IMR-90 (cell line): ENCODE data around the gene WFDC10B. TPM values are rescaled to one million over a fixed set of nuclear protein-coding genes. Genes with fewer than 3 reads are reported as not detected.

Source experiments
- ATAC-seq: fragments of 200-7000 bp; cut with Tn5 transposase; 2 replicates; pipeline ENCODE4 v1.9.1; 2020; ENCODE audit warnings: low read depth, mild to moderate bottlenecking, moderate library complexity
- BruUV-seq: library from RNA; stranded (reverse); fragments of 400-500 nt; replicated peaks from 2 replicates; lab custom pipeline; 2021; lab: Mats Ljungman, UMichigan
- CTCF ChIA-PET: fragments of 300-600 bp; formaldehyde crosslinking; extraction: SDS; loops from one replicate; lab custom pipeline; 2021; ENCODE audit warnings: antibody characterized with exemption; lab: Yijun Ruan, JAX
- POLR2A ChIA-PET: fragments of 300-600 bp; sonication (Branson Sonifier 250); formaldehyde crosslinking; loops from one replicate; lab custom pipeline; 2022; ENCODE audit warnings: antibody characterized with exemption; ENCODE audit not compliant: unreplicated experiment; lab: Charles Lee
- DNase-seq: peaks from one replicate; pipeline ENCODE4 v3.0.0; 2013
- H2AFZ ChIP-seq: replicated peaks from 2 replicates; pipeline ENCODE3; 2013; ENCODE audit warnings: low read length, mild to moderate bottlenecking; ENCODE audit not compliant: poor library complexity
- H2AK5ac ChIP-seq: 2 replicates; pipeline ENCODE4 v1.6.1; 2013; ENCODE audit warnings: low read depth, low read length, inconsistent platforms
- H2AK9ac ChIP-seq: replicated peaks from 2 replicates; pipeline ENCODE3; 2013; ENCODE audit warnings: mild to moderate bottlenecking, low read depth, low read length, moderate library complexity; ENCODE audit not compliant: poor library complexity
- H2BK120ac ChIP-seq: 2 replicates; pipeline ENCODE4 v1.6.1; 2013; ENCODE audit warnings: low read depth, low read length, inconsistent platforms
- H2BK15ac ChIP-seq: 3 replicates; pipeline ENCODE4 v1.6.1; 2013; ENCODE audit warnings: low read depth, low read length, inconsistent platforms
- H2BK20ac ChIP-seq: 2 replicates; pipeline ENCODE4 v1.6.1; 2013; ENCODE audit warnings: low read depth, mild to moderate bottlenecking, inconsistent platforms, low read length, moderate library complexity
- H2BK5ac ChIP-seq: 2 replicates; pipeline ENCODE4 v1.6.1; 2013; ENCODE audit warnings: mild to moderate bottlenecking, low read depth, low read length, inconsistent platforms; ENCODE audit not compliant: poor library complexity, severe bottlenecking
- H3K14ac ChIP-seq: replicated peaks from 2 replicates; pipeline ENCODE4 v1.6.1; 2013; ENCODE audit warnings: low read depth, low read length, inconsistent platforms
- H3K18ac ChIP-seq: 2 replicates; pipeline ENCODE4 v1.6.1; 2013; ENCODE audit warnings: low read depth, low read length, control low read depth
- H3K23ac ChIP-seq: 2 replicates; pipeline ENCODE4 v1.6.1; 2013; ENCODE audit warnings: low read depth, low read length, inconsistent platforms
- H3K27ac ChIP-seq: 2 replicates; pipeline ENCODE4 v1.5.1; 2013; ENCODE audit warnings: mild to moderate bottlenecking, control low read depth, low read length; ENCODE audit not compliant: insufficient read depth
- H3K27me3 ChIP-seq: 2 replicates; pipeline ENCODE4 v1.6.1; 2013; ENCODE audit warnings: low read length; ENCODE audit not compliant: control insufficient read depth, insufficient read depth
- H3K36me3 ChIP-seq: 2 replicates; pipeline ENCODE4 v1.6.1; 2013; ENCODE audit warnings: low read length, mixed read lengths; ENCODE audit not compliant: control insufficient read depth, insufficient read depth
- H3K4ac ChIP-seq: 2 replicates; pipeline ENCODE4 v1.6.1; 2013; ENCODE audit warnings: low read depth, low read length, inconsistent platforms
- H3K4me1 ChIP-seq: 2 replicates; pipeline ENCODE4 v1.6.1; 2013; ENCODE audit warnings: low read length, mixed read lengths; ENCODE audit not compliant: control insufficient read depth, insufficient read depth
- H3K4me2 ChIP-seq: 2 replicates; pipeline ENCODE4 v1.6.1; 2013; ENCODE audit warnings: low read depth, mild to moderate bottlenecking, control low read depth, low read length, moderate library complexity
- H3K4me3 ChIP-seq: 2 replicates; pipeline ENCODE4 v1.5.1; 2013; ENCODE audit warnings: low read depth, mild to moderate bottlenecking, control low read depth, low read length, moderate library complexity; ENCODE audit not compliant: insufficient read depth
- H3K56ac ChIP-seq: 2 replicates; pipeline ENCODE4 v1.6.1; 2013; ENCODE audit warnings: low read length, inconsistent platforms; ENCODE audit not compliant: insufficient read depth; ENCODE audit errors: extremely low read depth
- H3K79me1 ChIP-seq, 2 experiments: 2 replicates each; pipeline ENCODE4 v1.6.1; 2013; ENCODE audit warnings: low read length in 2 of 2, inconsistent platforms in 1 of 2, low read depth in 1 of 2
- H3K9ac ChIP-seq: 2 replicates; pipeline ENCODE4 v1.6.1; 2013; ENCODE audit warnings: low read depth, low read length, control low read depth
- H3K9me1 ChIP-seq: 2 replicates; pipeline ENCODE4 v1.6.1; 2013; ENCODE audit warnings: low read length, inconsistent platforms; ENCODE audit not compliant: insufficient read depth
- H3K9me3 ChIP-seq: 2 replicates; pipeline ENCODE4 v1.6.1; 2013; ENCODE audit warnings: low read length; ENCODE audit not compliant: control insufficient read depth, insufficient read depth
- H4K20me1 ChIP-seq: 2 replicates; pipeline ENCODE4 v1.6.1; 2013; ENCODE audit warnings: low read length, inconsistent platforms; ENCODE audit not compliant: insufficient read depth
- H4K5ac ChIP-seq: 2 replicates; pipeline ENCODE4 v1.6.1; 2013; ENCODE audit warnings: mild to moderate bottlenecking, low read depth, low read length, control low read depth
- H4K8ac ChIP-seq, 2 experiments: 2 replicates each; pipeline ENCODE4 v1.6.1; 2013; ENCODE audit warnings: low read depth in 2 of 2, low read length in 2 of 2, control low read depth in 1 of 2, inconsistent platforms in 1 of 2
- H4K91ac ChIP-seq: 2 replicates; pipeline ENCODE4 v1.6.1; 2013; ENCODE audit warnings: low read depth, low read length, inconsistent platforms; ENCODE audit not compliant: insufficient read depth
- BHLHE40 ChIP-seq: fragments of 150-350 bp; IDR thresholded peaks from 2 replicates; pipeline ENCODE4 v1.6.1; 2016; ENCODE audit warnings: mild to moderate bottlenecking, low read depth, low read length
- CEBPB ChIP-seq: IDR thresholded peaks from 2 replicates; pipeline ENCODE4 v1.6.1; 2012; ENCODE audit warnings: low read depth, low read length, improper control_type of control experiment
- CHD1 ChIP-seq: IDR thresholded peaks from 2 replicates; pipeline ENCODE4 v1.6.1; 2012; ENCODE audit warnings: low read depth, low read length, improper control_type of control experiment
- CTCF ChIP-seq: conservative IDR thresholded peaks from 2 replicates; pipeline ENCODE4 v1.5.1; 2012; ENCODE audit warnings: mild to moderate bottlenecking, low read depth, low read length, improper control_type of control experiment
- ELK1 ChIP-seq: fragments of 150-350 bp; IDR thresholded peaks from 2 replicates; pipeline ENCODE4 v1.6.1; 2016; ENCODE audit warnings: low read depth, mild to moderate bottlenecking, low read length, moderate library complexity, borderline replicate concordance
- FOS ChIP-seq: fragments of 150-350 bp; IDR thresholded peaks from 2 replicates; pipeline ENCODE4 v1.6.1; 2016; ENCODE audit warnings: low read depth, low read length
- MAFK ChIP-seq: IDR thresholded peaks from 2 replicates; pipeline ENCODE4 v1.6.1; 2012; ENCODE audit warnings: low read depth, low read length, improper control_type of control experiment
- MAZ ChIP-seq: IDR thresholded peaks from 2 replicates; pipeline ENCODE4 v1.6.1; 2012; ENCODE audit warnings: low read depth, mild to moderate bottlenecking, low read length, improper control_type of control experiment, moderate library complexity, borderline replicate concordance
- MXI1 ChIP-seq: IDR thresholded peaks from 2 replicates; pipeline ENCODE4 v1.6.1; 2012; ENCODE audit warnings: low read depth, mild to moderate bottlenecking, low read length, moderate library complexity, borderline replicate concordance
- NFE2L2 ChIP-seq: fragments of 150-350 bp; IDR thresholded peaks from 2 replicates; pipeline ENCODE4 v1.6.1; 2016; ENCODE audit warnings: low read depth, mild to moderate bottlenecking, low read length
- POLR2A ChIP-seq: IDR thresholded peaks from 2 replicates; pipeline ENCODE4 v1.6.1; 2012; ENCODE audit warnings: mild to moderate bottlenecking, low read depth, low read length
- RAD21 ChIP-seq: IDR thresholded peaks from 2 replicates; pipeline ENCODE4 v1.6.1; 2012; ENCODE audit warnings: low read length, improper control_type of control experiment
- RCOR1 ChIP-seq: IDR thresholded peaks from 2 replicates; pipeline ENCODE4 v1.6.1; 2012; ENCODE audit warnings: mild to moderate bottlenecking, low read length, improper control_type of control experiment; ENCODE audit not compliant: insufficient replicate concordance
- RFX5 ChIP-seq: IDR thresholded peaks from 2 replicates; pipeline ENCODE4 v1.8.0; 2012; ENCODE audit warnings: low read depth, mild to moderate bottlenecking, low read length, moderate library complexity
- SMC3 ChIP-seq: fragments of 150-350 bp; IDR thresholded peaks from 2 replicates; pipeline ENCODE4 v1.6.1; 2016; ENCODE audit warnings: low read depth, mild to moderate bottlenecking, antibody characterized with exemption, low read length, moderate library complexity
- USF2 ChIP-seq: fragments of 150-350 bp; IDR thresholded peaks from 2 replicates; pipeline ENCODE4 v1.6.1; 2017; ENCODE audit warnings: mild to moderate bottlenecking, antibody characterized with exemption, low read length, low read depth
- WGBS, 2 experiments: methylation state at CpG; one replicate each; pipeline versions ENCODE4 v1.1.5 to v1.1.7; 2013; ENCODE audit warnings: missing lambda C conversion rate in 2 of 2; ENCODE audit not compliant: insufficient read length in 1 of 2; ENCODE audit errors: extremely low coverage in 2 of 2; 5-methylcytosine and 5-hydroxymethylcytosine counted together
- dilution Hi-C: fragments of 300-500 bp; cut with HindIII; formaldehyde crosslinking; loops from one replicate; pipeline ENCODE4 v1.14.3; 2018; ENCODE audit warnings: low sequenced_read_pairs; ENCODE audit not compliant: unreplicated experiment
- in situ Hi-C: fragments of 300-500 bp; cut with MboI; formaldehyde crosslinking; loops from 3 replicates; pipeline ENCODE4 v1.14.3; 2019; ENCODE audit warnings: low sequenced_read_pairs, inconsistent platforms, mixed read lengths
- intact Hi-C: fragments of 100-400 bp; cut with micrococcal nuclease; formaldehyde crosslinking; loops from 2 replicates; pipeline ENCODE4 v1.10.0; 2022
- polyA plus RNA-seq, 3 experiments: library from polyadenylated mRNA; depleted of rRNA; stranded (reverse); fragments of >200 nt; gene quantifications; 2 replicates each; pipeline ENCODE4 v1.2.3, GENCODE V29; 2012; ENCODE audit warnings: low replicate concordance in 1 of 3
- total RNA-seq: library from RNA; depleted of rRNA; stranded (reverse); fragments of >200 nt; gene quantifications from 2 replicates; pipeline ENCODE4 v1.2.3, GENCODE V29; 2012

Gene WFDC10B
- total and polyA plus RNA-seq, 2 of the 4 experiments (the other 2 are of a cell fraction): not detected

DNA sequence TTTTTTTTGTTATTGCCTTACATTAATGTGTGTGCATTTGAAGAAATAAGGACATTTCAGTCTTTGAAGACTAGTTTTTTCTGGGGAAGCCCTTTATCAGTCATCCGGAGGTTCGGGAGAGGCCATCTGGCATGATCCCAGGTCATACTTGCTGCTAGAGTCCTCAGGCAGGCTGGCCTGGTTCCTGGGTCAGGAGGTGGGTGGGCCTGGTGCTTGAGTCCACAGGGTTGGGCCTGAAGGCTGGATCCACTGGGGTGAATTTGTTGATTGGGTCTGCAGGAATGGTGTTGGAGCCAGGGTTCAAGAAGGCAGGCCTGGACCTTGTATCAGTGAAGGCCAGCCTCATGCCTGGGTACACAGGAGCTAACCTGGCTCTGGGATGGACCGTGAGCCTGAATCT lies 57.9 kb downstream of the WFDC10B start:
- dilution Hi-C loops: no loop called here
- CTCF ChIA-PET: no interaction called here
- ATAC-seq: no peak

More for the DNA sequence above, 57.9 kb downstream of the WFDC10B start:
- intact Hi-C loops: no loop called here
- H3K4ac ChIP-seq: no peak overlapping the region
- H3K14ac ChIP-seq: no peak overlapping the region
- WGBS, 2 experiments: 73% methylated on average over 2 of the region's 3 CpGs; no CpG with 5 or more reads in 1 of the 2 experiments
- H2BK15ac ChIP-seq: no peak overlapping the region
- H3K56ac ChIP-seq: no peak overlapping the region
- H2BK120ac ChIP-seq: no peak overlapping the region
- no peaks in the 10 kb centered on the region for H3K9me1 ChIP-seq
- H2AK5ac ChIP-seq: no peak overlapping the region
- POLR2A ChIA-PET: no interaction called here
- no peaks in the 10 kb centered on the region for H3K4me1 ChIP-seq
- no peak overlapping the region for H3K9ac ChIP-seq
- no peak for DNase-seq
- H3K4me3 ChIP-seq: no peak overlapping the region
- no peaks in the 10 kb centered on the region for H3K79me1 ChIP-seq
- no peak overlapping the region for H3K27ac ChIP-seq
- no peak overlapping the region for H2AK9ac ChIP-seq
- H3K36me3 ChIP-seq: no peaks in the 10 kb centered on the region
- H4K5ac ChIP-seq: no peak overlapping the region
- no peak overlapping the region for H4K8ac ChIP-seq
- no peaks in the 10 kb centered on the region for H3K27me3 ChIP-seq
- in situ Hi-C loops: no loop called here
- H3K23ac ChIP-seq: no peak overlapping the region
- BruUV-seq: no TSS peak
- no peak overlapping the region for H3K18ac ChIP-seq
- TF ChIP-seq POLR2A (no peak), MAZ (no peak), BHLHE40 (no peak), SMC3 (no peak), MAFK (no peak), CEBPB (no peak), MXI1 (no peak), CHD1 (no peak), FOS (no peak), RFX5 (no peak), USF2 (no peak), RAD21 (no peak), NFE2L2 (no peak), RCOR1 (no peak), ELK1 (no peak), CTCF (no peak)
- no peak overlapping the region for H3K4me2 ChIP-seq
- no peaks in the 10 kb centered on the region for H4K20me1 ChIP-seq
- H2BK5ac ChIP-seq: no peak overlapping the region
- no peak overlapping the region for H2AFZ ChIP-seq
- H4K91ac ChIP-seq: no peak overlapping the region
- H3K9me3 ChIP-seq: no peaks in the 10 kb centered on the region
- H2BK20ac ChIP-seq: no peak overlapping the region
